Pancreas (tissue), 10 donors: ENCODE results near the gene APOBR. TPM values are rescaled to one million over a fixed set of nuclear protein-coding genes. Genes with fewer than 3 reads are reported as not detected.

ENCODE experiments used
- ATAC-seq, 4 donors: fragments of 200-7000 bp; cut with Tn5 transposase; one replicate each; pipeline versions ENCODE4 v1.8.0 to v1.9.1; 2020; ENCODE audit warnings: mild to moderate bottlenecking in 4 of 4, moderate library complexity in 4 of 4
- DNase-seq, 6 donors: peaks; one replicate each; pipeline ENCODE4 v3.0.0-alpha.2; 2020
- FAIRE-seq: peaks from 2 replicates; lab custom pipeline; 2012; peaks lifted over from hg19 to GRCh38; lab: Jason Lieb, UNC
- H3K27ac ChIP-seq, 4 donors: fragments of 200-600 bp; sonication (generic); 1 replicate in 3 of 4; 2 replicates in 1 of 4; pipeline versions ENCODE4 v1.5.0 to v1.8.0; 2020
- H3K27me3 ChIP-seq, 4 donors: fragments of 200-600 bp; one replicate each; pipeline ENCODE4 v1.8.0; 2021
- H3K36me3 ChIP-seq, 3 donors: fragments of 200-600 bp; sonication (generic) in 1 of 3; one replicate each; pipeline versions ENCODE4 v1.5.0 to v1.8.0; 2020 to 2021
- H3K4me1 ChIP-seq, 3 donors: fragments of 200-600 bp; one replicate each; pipeline ENCODE4 v1.8.0; 2021
- H3K4me3 ChIP-seq, 4 donors: fragments of 200-600 bp; sonication (generic) in 2 of 4; one replicate each; pipeline versions ENCODE4 v1.5.0 to v1.8.0; 2020 to 2021
- H3K9me3 ChIP-seq, 4 donors: fragments of 200-600 bp; one replicate each; pipeline ENCODE4 v1.8.0; 2021
- WGBS, 2 donors: extraction: QIAGEN DNeasy Blood & Tissue Kit; methylation state at CpG; one replicate each; pipeline ENCODE4 v1.1.7; 2013; 5-methylcytosine and 5-hydroxymethylcytosine counted together
- intact Hi-C, 3 donors: fragments of 100-400 bp; cut with DNase I; formaldehyde crosslinking; loops; one replicate each; pipeline versions ENCODE4 v1.11.1 to v1.14.2; 2022
- polyA plus RNA-seq, 2 donors: library from polyadenylated mRNA; stranded (reverse); fragments of 200-250 nt; gene quantifications; one replicate each; pipeline ENCODE4 v1.2.3, GENCODE V29; 2013
- total RNA-seq, 6 donors: library from RNA; stranded (reverse); fragmentation: NEBNext Ultra II Directional in 4 of 6; extraction: Animal tissue kit (Norgen Biotek cat#: 25700) in 4 of 6; gene quantifications; one replicate each; pipeline versions ENCODE4 v1.2.1 to v1.2.4, GENCODE V29; 2021 to 2023
- TF ChIP-seq, protein P1 (sequence below), 4 donors: fragments of 200-600 bp; sonication (generic) in 3 of 4; IDR thresholded peaks; one replicate each; pipeline versions ENCODE4 v1.5.0 to v1.8.0; 2021; ENCODE audit warnings: antibody characterized with exemption in 4 of 4
- donor health status: healthy with polysubstance abuse.
- donor health status: DM: no; HTN: no; CAD: no; lungs with moderate emphysema.
- donor health status: DM: no; HTN: no; CAD: no.
- donor health status: control.
- donor health status: control.
- donor health status: Bipolar disorder and iron deficiency.
- donor health status: DM: yes; HTN: yes; CAD: no.
- donor health status: DM: no; HTN: no; CAD: no.
- donor health status: DM: no; HTN: no; CAD: no.
- donor health status: DM: yes; HTN: yes; CAD: no.

APOBR gene
- total and polyA plus RNA-seq, 8 donors: 0.16 to 3.0 (median 0.64) TPM

DNA sequence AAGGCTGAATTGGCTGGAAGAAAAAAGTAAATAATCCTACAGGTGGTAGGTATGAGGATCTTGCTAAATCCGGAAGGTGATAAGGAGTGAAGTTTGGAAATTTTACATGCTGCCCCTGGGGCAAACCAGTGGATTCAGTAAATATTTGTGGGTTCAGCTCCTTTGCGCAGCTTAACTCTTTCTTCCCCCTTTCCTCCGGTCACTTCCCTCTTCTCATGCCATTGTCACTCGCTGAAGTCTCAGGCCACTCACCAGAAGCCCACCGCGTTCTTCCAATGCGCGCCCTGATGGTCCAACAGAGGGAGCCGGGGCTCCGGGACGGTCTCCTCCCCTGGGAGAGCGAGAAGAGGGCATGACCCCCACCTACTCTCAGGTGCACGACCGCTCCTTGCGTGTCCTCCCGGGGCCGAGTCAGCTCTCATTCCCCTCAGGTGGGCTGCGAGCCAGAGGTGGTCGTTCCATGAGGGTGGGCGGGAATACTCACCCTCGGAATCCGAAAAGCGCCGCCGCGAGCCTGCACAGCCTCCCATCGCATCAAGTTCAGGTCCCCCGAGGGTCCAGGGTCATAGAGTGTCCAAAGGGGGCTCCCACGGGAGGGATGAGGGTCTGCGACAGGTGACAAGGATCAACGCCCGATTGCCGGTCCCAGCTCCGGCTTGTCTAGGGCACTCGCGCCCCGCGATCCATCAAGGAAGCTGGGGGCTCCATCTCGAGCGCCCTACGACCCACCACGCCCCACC, 3.0 kb upstream of the APOBR start:
- no peaks in the 10 kb centered on the region for H3K36me3 ChIP-seq
- ATAC-seq (peak; percentile 55 to 71 (median 60)), FAIRE-seq (no peak), DNase-seq (peak; percentile 26 to 83 (median 62))
- TF ChIP-seq, protein P1, sequence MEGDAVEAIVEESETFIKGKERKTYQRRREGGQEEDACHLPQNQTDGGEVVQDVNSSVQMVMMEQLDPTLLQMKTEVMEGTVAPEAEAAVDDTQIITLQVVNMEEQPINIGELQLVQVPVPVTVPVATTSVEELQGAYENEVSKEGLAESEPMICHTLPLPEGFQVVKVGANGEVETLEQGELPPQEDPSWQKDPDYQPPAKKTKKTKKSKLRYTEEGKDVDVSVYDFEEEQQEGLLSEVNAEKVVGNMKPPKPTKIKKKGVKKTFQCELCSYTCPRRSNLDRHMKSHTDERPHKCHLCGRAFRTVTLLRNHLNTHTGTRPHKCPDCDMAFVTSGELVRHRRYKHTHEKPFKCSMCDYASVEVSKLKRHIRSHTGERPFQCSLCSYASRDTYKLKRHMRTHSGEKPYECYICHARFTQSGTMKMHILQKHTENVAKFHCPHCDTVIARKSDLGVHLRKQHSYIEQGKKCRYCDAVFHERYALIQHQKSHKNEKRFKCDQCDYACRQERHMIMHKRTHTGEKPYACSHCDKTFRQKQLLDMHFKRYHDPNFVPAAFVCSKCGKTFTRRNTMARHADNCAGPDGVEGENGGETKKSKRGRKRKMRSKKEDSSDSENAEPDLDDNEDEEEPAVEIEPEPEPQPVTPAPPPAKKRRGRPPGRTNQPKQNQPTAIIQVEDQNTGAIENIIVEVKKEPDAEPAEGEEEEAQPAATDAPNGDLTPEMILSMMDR (IDR thresholded peaks at IDR 0.05): no peak
- peak overlapping the region; percentile 92 to 98 (median 94) for H3K27ac ChIP-seq
- peak overlapping the region; percentile 70 to 98 (median 91) for H3K4me3 ChIP-seq
- WGBS, 2 donors: 0 to 1% methylated on average over 42 of the region's 42 CpGs
- H3K9me3 ChIP-seq: no peaks in the 10 kb centered on the region
- peaks cover 0 to 11% (median 0%) of the 10 kb centered on the region in 3 donors for H3K4me1 ChIP-seq
- H3K27me3 ChIP-seq: no peaks in the 10 kb centered on the region
- intact Hi-C loops: no loop called here

DNA sequence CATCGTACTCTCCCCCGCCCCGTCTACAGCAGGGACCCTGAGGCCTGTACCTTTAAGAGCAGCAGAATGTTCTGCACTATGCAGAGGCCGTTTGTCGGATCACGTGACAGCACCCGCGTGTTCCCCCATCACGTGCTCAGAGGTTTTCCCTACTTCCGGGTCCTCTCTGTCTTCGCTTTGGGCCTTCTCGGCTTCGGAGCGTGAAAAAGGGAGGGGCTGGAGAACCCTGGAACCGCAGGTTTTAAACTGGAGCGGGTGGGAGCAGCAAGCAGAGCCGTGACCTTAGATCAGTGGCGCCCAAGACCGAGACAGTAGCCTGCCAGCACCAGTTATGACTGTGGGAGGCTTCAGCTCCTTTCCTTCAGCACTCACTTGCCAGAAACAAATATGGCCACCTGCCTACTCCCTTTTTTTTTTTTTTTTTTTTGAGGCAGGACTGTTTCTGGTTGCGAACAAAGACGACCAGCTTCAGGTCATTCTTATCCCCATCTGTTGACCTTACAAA, 2.4 kb upstream of the APOBR start, which contains the start of gene CLN3:
TSS of gene CLN3 (minus strand) at position 105 of the 505 bp plus-strand sequence. CDS start 315 bp downstream, outside the sequence.
- FAIRE-seq: no peak
- intact Hi-C loops: no loop called here
- H3K4me1 ChIP-seq: peaks cover 0 to 11% (median 0%) of the 10 kb centered on the region in 3 donors
- H3K9me3 ChIP-seq: no peaks in the 10 kb centered on the region
- H3K36me3 ChIP-seq: no peaks in the 10 kb centered on the region
- H3K4me3 ChIP-seq: peak within 1 kb of the TSS; percentile 70 to 98 (median 91)
- peak within 1 kb of the TSS; percentile 92 to 98 (median 94) for H3K27ac ChIP-seq
- peak; percentile 94 to 98 (median 96) for ATAC-seq
- H3K27me3 ChIP-seq: no peaks in the 10 kb centered on the region
- TF ChIP-seq, protein P1 (IDR thresholded peaks at IDR 0.05): no peak
- peak; percentile 84 to 95 (median 92) for DNase-seq
- 0 to 1% methylated on average over 21 of the region's 21 CpGs for WGBS, 2 donors

DNA sequence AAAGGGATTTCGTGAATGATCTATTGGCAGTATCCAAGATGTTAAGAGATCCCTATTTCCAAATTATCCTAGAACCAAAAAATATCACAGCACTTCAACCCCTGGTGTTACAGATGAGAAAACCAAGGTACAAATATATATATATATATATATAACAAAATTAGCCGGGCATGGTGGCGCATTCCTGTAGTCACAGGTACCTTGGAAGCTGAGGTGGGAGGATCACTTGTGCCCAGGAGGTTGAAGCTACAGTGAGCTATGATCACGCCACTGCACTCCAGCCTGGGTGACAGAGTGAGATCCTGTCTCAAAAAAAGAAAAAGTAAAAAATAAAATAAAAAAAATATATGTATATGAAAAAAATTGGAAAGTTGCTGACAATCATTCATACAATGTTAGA, 1.9 kb upstream of the APOBR start:
- no peaks in the 10 kb centered on the region for H3K27me3 ChIP-seq
- no peaks in the 10 kb centered on the region for H3K36me3 ChIP-seq
- TF ChIP-seq, protein P1 (IDR thresholded peaks at IDR 0.05): no peak
- H3K27ac ChIP-seq: peak overlapping the region; percentile 92 to 98 (median 94)
- DNase-seq: no peak
- no peaks in the 10 kb centered on the region for H3K9me3 ChIP-seq
- H3K4me1 ChIP-seq: peaks cover 0 to 11% (median 0%) of the 10 kb centered on the region in 3 donors
- WGBS, 2 donors: 48 to 52% methylated on average over 4 of the region's 4 CpGs
- intact Hi-C loops: no loop called here
- no peak for FAIRE-seq
- peak overlapping the region in 2 of 4 donors; percentile 88 to 98 for H3K4me3 ChIP-seq
- no peak for ATAC-seq

DNA sequence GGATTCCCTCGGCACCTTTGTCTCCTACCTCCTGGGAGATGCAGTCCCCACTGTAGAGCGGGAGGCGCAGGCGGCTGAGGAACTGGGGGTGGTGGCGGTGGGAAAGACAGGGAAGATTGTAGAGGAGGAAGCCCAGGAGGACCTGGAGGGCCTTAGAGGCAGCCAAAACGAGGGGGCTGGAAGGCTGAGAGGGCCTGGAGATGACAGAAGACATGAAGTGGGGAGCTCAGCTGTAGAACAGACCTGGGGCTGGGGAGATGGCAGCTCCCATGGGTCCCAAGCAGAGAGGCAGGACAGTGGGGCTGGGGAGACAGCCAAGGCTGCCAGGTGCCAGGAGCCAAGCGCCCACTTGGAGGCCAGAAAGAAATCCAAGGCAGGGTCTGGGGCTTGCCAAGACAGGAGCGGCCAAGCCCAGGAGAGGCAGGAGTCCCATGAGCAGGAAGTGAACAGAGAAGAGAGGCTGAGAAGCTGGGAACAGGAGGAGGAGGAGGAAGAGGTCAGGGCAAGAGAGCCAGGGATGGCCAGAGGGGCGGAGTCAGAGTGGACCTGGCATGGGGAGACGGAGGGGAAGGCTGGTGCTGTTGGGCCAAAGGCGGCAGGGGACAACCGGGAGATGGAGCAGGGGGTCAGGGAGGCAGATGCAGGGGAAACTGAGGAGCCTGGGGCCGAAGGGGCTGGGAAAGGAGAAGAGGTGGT, 803 bp downstream of the APOBR start:
- Histone ChIP-seq H3K4me3 (peak overlapping the region in 1 of 4 donors; percentile 18), H3K4me1 (peaks cover 0 to 11% (median 0%) of the 10 kb centered on the region in 3 donors), H3K36me3 (no peaks in the 10 kb centered on the region), H3K27me3 (no peaks in the 10 kb centered on the region), H3K9me3 (no peaks in the 10 kb centered on the region), H3K27ac (peak overlapping the region in 2 of 4 donors; percentile 19 to 37)
- FAIRE-seq: no peak
- 76 to 80% methylated on average over 13 of the region's 13 CpGs for WGBS, 2 donors
- intact Hi-C loops: no loop called here
- TF ChIP-seq, protein P1 (IDR thresholded peaks at IDR 0.05): no peak
- ATAC-seq: no peak
- DNase-seq: no peak
